GM23338 (cell line): ENCODE results near the gene STRIP1. TPM values are rescaled to one million over a fixed set of nuclear protein-coding genes. Genes with fewer than 3 reads are reported as not detected.
A peak's percentile ranks its signal among the peaks of the same experiment; 100 is the strongest.

Source experiments
- ATAC-seq: fragments of 200-7000 bp; cut with Tn5 transposase; 3 replicates; pipeline ENCODE4 v1.9.1; 2020
- DNase-seq: peaks from one replicate; pipeline ENCODE4 v3.0.0-alpha.2; 2015; ENCODE audit warnings: low spot score
- H2AFZ ChIP-seq: fragments of 200-600 bp; sonication (generic); 2 replicates; pipeline ENCODE4 v1.8.0; 2016; ENCODE audit warnings: antibody characterized with exemption, mild to moderate bottlenecking, moderate library complexity
- H3F3A ChIP-seq: fragments of 200-600 bp; sonication (generic); replicated peaks from 2 replicates; pipeline ENCODE4 v1.8.0; 2017; ENCODE audit warnings: antibody characterized with exemption, mixed run types, low read depth
- H3K27ac ChIP-seq: fragments of 200-600 bp; sonication (generic); 2 replicates; pipeline ENCODE4 v1.6.1; 2016; ENCODE audit warnings: low read depth
- H3K27me3 ChIP-seq: fragments of 200-600 bp; sonication (generic); 2 replicates; pipeline ENCODE4 v1.8.0; 2016; ENCODE audit warnings: mild to moderate bottlenecking, mixed run types, moderate library complexity; ENCODE audit not compliant: insufficient read depth
- H3K36me3 ChIP-seq: fragments of 200-600 bp; sonication (generic); 2 replicates; pipeline ENCODE4 v1.8.0; 2016; ENCODE audit warnings: mild to moderate bottlenecking; ENCODE audit not compliant: insufficient read depth
- H3K4me1 ChIP-seq: fragments of 200-600 bp; sonication (generic); 2 replicates; pipeline ENCODE4 v1.8.0; 2016; ENCODE audit warnings: mild to moderate bottlenecking, moderate library complexity; ENCODE audit not compliant: insufficient read depth
- H3K4me2 ChIP-seq: fragments of 200-600 bp; sonication (generic); 2 replicates; pipeline ENCODE4 v1.7.1; 2017; ENCODE audit warnings: mixed run types
- H3K4me3 ChIP-seq: fragments of 200-600 bp; sonication (generic); 2 replicates; pipeline ENCODE4 v1.6.1; 2016; ENCODE audit warnings: mixed run types
- H3K79me2 ChIP-seq: fragments of 200-600 bp; sonication (generic); replicated peaks from 2 replicates; pipeline ENCODE4 v1.8.0; 2017; ENCODE audit warnings: mild to moderate bottlenecking; ENCODE audit not compliant: insufficient read depth
- H3K9me2 ChIP-seq: fragments of 200-600 bp; sonication (generic); 2 replicates; pipeline ENCODE4 v1.8.0; 2017; ENCODE audit not compliant: insufficient read depth
- H4K20me1 ChIP-seq: fragments of 200-600 bp; sonication (generic); replicated peaks from 2 replicates; pipeline ENCODE4 v1.8.0; 2017; ENCODE audit warnings: mild to moderate bottlenecking; ENCODE audit not compliant: insufficient read depth
- H3K27ac Mint-ChIP-seq: 2 replicates; pipeline ENCODE4 v1.8.0; 2020; ENCODE audit warnings: inconsistent platforms, mild to moderate bottlenecking, moderate library complexity, mixed read lengths
- H3K27me3 Mint-ChIP-seq: 3 replicates; pipeline ENCODE4 v1.8.0; 2022; ENCODE audit warnings: low read depth, mild to moderate bottlenecking, moderate library complexity, mixed read lengths, inconsistent platforms; ENCODE audit not compliant: insufficient read depth, poor library complexity
- H3K36me3 Mint-ChIP-seq: 3 replicates; pipeline ENCODE4 v1.8.0; 2021; ENCODE audit warnings: low read depth, mild to moderate bottlenecking, inconsistent platforms, moderate library complexity, mixed read lengths
- H3K4me1 Mint-ChIP-seq: 3 replicates; pipeline ENCODE4 v1.8.0; 2020; ENCODE audit warnings: mild to moderate bottlenecking, inconsistent platforms, mixed read lengths
- H3K4me3 Mint-ChIP-seq: 3 replicates; pipeline ENCODE4 v1.8.0; 2021; ENCODE audit warnings: moderate library complexity, mild to moderate bottlenecking, inconsistent platforms, mixed read lengths
- H3K9me3 Mint-ChIP-seq: 3 replicates; pipeline ENCODE4 v1.8.0; 2020; ENCODE audit warnings: moderate library complexity, mild to moderate bottlenecking, inconsistent platforms, mixed read lengths
- CREB1 ChIP-seq: fragments of 250-450 bp; sonication (Bioruptor Pico); IDR thresholded peaks from 2 replicates; pipeline ENCODE4 v1.5.0; 2020; ENCODE audit warnings: low read depth, mild to moderate bottlenecking, moderate library complexity
- EZH2 ChIP-seq: fragments of 200-600 bp; sonication (generic); IDR thresholded peaks from one replicate; pipeline ENCODE4 v1.8.0; 2017; ENCODE audit warnings: antibody characterized with exemption, mild to moderate bottlenecking, low read depth; ENCODE audit not compliant: unreplicated experiment
- EZH2phosphoT487 ChIP-seq: fragments of 200-600 bp; sonication (generic); IDR thresholded peaks from one replicate; pipeline ENCODE4 v1.8.1; 2018; ENCODE audit warnings: antibody characterized with exemption; ENCODE audit not compliant: unreplicated experiment
- JUNB ChIP-seq: IDR thresholded peaks from one replicate; pipeline ENCODE4 v1.6.1; 2016; ENCODE audit warnings: antibody characterized with exemption; ENCODE audit not compliant: unreplicated experiment
- NANOG ChIP-seq: IDR thresholded peaks from 2 replicates; pipeline ENCODE4 v1.6.1; 2016; ENCODE audit warnings: antibody characterized with exemption, borderline replicate concordance
- POLR2AphosphoS5 ChIP-seq: IDR thresholded peaks from 2 replicates; pipeline ENCODE4 v1.6.1; 2016; ENCODE audit warnings: antibody characterized with exemption, low read depth
- STAT1 ChIP-seq: IDR thresholded peaks from one replicate; pipeline ENCODE4 v1.6.1; 2016; ENCODE audit warnings: antibody characterized with exemption; ENCODE audit not compliant: unreplicated experiment
- ZNF114 ChIP-seq: fragments of 250-450 bp; sonication (Bioruptor Pico); IDR thresholded peaks from 2 replicates; pipeline ENCODE4 v1.5.0; 2020; ENCODE audit warnings: mild to moderate bottlenecking, moderate library complexity
- ZNF331 ChIP-seq: fragments of 250-450 bp; sonication (Bioruptor Pico); IDR thresholded peaks from 2 replicates; pipeline ENCODE4 v1.5.0; 2020; ENCODE audit warnings: low read depth, mild to moderate bottlenecking, moderate library complexity
- polyA plus RNA-seq: library from polyadenylated mRNA; unstranded; fragments of >200 nt; fragmentation: Nextera tagmentation; extraction: Ambion mirVana; gene quantifications from 2 replicates; pipeline ENCODE4 v1.2.1, GENCODE V29; 2016
- total RNA-seq: library from RNA; depleted of rRNA; stranded (reverse); fragments of >200 nt; shearing (Covaris generic); gene quantifications from 2 replicates; pipeline ENCODE4 v1.2.3, GENCODE V29; 2014
- TF ChIP-seq, protein P1 (sequence below): IDR thresholded peaks from one replicate; pipeline ENCODE4 v1.6.1; 2018; ENCODE audit warnings: antibody characterized with exemption; ENCODE audit not compliant: unreplicated experiment
- TF ChIP-seq, protein P2 (sequence below), 2 experiments: fragments of 200-600 bp in 1 of 2; sonication (generic) in 1 of 2; conservative IDR thresholded peaks; 2 replicates each; pipeline versions ENCODE4 v1.5.1 to v1.6.1; 2016 to 2017; ENCODE audit warnings: antibody characterized with exemption in 2 of 2, low read depth in 2 of 2, mild to moderate bottlenecking in 2 of 2, moderate library complexity in 1 of 2
- TF ChIP-seq, protein P3 (sequence below): fragments of 250-450 bp; sonication (Bioruptor Pico); IDR thresholded peaks from 2 replicates; pipeline ENCODE4 v1.5.0; 2020; ENCODE audit warnings: mild to moderate bottlenecking, moderate library complexity
- TF ChIP-seq, protein P4 (sequence below): IDR thresholded peaks from 2 replicates; pipeline ENCODE4 v1.6.1; 2016; ENCODE audit warnings: antibody characterized with exemption

The STRIP1 gene
- total and polyA plus RNA-seq, 2 experiments from 2014 or later, result 17.2 to 50.6 TPM

DNA sequence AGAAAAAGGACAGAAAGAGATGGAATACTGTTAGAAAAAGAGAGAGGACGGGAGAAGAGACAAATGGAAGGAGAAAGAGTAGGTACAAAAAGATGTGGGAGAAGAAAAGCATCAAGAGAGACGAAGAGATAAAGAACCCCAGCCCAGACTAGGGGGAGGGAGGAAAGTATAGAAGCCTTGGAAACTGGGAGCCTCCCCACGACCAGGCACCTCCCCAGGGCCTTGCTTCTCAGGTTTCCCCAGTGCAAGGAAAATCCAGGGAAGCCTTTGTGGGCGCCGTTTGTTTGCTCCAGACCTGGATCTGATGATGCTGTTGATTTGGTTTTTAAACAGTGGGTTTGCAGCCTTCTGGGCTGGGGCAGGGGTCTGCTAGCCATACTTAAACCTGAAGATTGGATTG lies 51.2 kb downstream of the STRIP1 start:
- Mint-ChIP-seq H3K4me1 (peaks cover 35% of the 10 kb centered on the region), H3K36me3 (no peaks in the 10 kb centered on the region; the same call in 2 of the 3 replicates), H3K4me3 (peak overlapping the region; percentile 8; the same call in 1 of the 3 replicates), H3K9me3 (no peaks in the 10 kb centered on the region), H3K27me3 (peaks cover 68% of the 10 kb centered on the region), H3K27ac (no peak overlapping the region)
- Histone ChIP-seq H3K27ac (no peak overlapping the region), H3K27me3 (peaks cover 73% of the 10 kb centered on the region), H3K4me2 (peak overlapping the region; percentile 63), H3K4me1 (peaks cover 21% of the 10 kb centered on the region), H3K36me3 (no peaks in the 10 kb centered on the region), H3K79me2 (no peaks in the 10 kb centered on the region), H4K20me1 (peaks cover 7% of the 10 kb centered on the region; the same call in 1 of the 2 replicates), H2AFZ (no peak overlapping the region), H3K4me3 (no peak overlapping the region), H3K9me2 (no peaks in the 10 kb centered on the region), H3F3A (no peaks in the 10 kb centered on the region)
- ATAC-seq, result peak; percentile 14
- peak; percentile 61 for DNase-seq
- TF ChIP-seq, protein P1, sequence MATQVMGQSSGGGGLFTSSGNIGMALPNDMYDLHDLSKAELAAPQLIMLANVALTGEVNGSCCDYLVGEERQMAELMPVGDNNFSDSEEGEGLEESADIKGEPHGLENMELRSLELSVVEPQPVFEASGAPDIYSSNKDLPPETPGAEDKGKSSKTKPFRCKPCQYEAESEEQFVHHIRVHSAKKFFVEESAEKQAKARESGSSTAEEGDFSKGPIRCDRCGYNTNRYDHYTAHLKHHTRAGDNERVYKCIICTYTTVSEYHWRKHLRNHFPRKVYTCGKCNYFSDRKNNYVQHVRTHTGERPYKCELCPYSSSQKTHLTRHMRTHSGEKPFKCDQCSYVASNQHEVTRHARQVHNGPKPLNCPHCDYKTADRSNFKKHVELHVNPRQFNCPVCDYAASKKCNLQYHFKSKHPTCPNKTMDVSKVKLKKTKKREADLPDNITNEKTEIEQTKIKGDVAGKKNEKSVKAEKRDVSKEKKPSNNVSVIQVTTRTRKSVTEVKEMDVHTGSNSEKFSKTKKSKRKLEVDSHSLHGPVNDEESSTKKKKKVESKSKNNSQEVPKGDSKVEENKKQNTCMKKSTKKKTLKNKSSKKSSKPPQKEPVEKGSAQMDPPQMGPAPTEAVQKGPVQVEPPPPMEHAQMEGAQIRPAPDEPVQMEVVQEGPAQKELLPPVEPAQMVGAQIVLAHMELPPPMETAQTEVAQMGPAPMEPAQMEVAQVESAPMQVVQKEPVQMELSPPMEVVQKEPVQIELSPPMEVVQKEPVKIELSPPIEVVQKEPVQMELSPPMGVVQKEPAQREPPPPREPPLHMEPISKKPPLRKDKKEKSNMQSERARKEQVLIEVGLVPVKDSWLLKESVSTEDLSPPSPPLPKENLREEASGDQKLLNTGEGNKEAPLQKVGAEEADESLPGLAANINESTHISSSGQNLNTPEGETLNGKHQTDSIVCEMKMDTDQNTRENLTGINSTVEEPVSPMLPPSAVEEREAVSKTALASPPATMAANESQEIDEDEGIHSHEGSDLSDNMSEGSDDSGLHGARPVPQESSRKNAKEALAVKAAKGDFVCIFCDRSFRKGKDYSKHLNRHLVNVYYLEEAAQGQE, result no peak
- TF ChIP-seq STAT1 (no peak), EZH2phosphoT487 (no peak), JUNB (no peak), NANOG (no peak), ZNF331 (no peak), POLR2AphosphoS5 (no peak), ZNF114 (CRISPR knock-in tag) (no peak), EZH2 (no peak), CREB1 (no peak)
- TF ChIP-seq, protein P2, sequence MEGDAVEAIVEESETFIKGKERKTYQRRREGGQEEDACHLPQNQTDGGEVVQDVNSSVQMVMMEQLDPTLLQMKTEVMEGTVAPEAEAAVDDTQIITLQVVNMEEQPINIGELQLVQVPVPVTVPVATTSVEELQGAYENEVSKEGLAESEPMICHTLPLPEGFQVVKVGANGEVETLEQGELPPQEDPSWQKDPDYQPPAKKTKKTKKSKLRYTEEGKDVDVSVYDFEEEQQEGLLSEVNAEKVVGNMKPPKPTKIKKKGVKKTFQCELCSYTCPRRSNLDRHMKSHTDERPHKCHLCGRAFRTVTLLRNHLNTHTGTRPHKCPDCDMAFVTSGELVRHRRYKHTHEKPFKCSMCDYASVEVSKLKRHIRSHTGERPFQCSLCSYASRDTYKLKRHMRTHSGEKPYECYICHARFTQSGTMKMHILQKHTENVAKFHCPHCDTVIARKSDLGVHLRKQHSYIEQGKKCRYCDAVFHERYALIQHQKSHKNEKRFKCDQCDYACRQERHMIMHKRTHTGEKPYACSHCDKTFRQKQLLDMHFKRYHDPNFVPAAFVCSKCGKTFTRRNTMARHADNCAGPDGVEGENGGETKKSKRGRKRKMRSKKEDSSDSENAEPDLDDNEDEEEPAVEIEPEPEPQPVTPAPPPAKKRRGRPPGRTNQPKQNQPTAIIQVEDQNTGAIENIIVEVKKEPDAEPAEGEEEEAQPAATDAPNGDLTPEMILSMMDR (conservative IDR thresholded peaks at IDR 0.05; ENCODE audit: low read depth in 2 of 2), result no peak
- TF ChIP-seq, protein P3, sequence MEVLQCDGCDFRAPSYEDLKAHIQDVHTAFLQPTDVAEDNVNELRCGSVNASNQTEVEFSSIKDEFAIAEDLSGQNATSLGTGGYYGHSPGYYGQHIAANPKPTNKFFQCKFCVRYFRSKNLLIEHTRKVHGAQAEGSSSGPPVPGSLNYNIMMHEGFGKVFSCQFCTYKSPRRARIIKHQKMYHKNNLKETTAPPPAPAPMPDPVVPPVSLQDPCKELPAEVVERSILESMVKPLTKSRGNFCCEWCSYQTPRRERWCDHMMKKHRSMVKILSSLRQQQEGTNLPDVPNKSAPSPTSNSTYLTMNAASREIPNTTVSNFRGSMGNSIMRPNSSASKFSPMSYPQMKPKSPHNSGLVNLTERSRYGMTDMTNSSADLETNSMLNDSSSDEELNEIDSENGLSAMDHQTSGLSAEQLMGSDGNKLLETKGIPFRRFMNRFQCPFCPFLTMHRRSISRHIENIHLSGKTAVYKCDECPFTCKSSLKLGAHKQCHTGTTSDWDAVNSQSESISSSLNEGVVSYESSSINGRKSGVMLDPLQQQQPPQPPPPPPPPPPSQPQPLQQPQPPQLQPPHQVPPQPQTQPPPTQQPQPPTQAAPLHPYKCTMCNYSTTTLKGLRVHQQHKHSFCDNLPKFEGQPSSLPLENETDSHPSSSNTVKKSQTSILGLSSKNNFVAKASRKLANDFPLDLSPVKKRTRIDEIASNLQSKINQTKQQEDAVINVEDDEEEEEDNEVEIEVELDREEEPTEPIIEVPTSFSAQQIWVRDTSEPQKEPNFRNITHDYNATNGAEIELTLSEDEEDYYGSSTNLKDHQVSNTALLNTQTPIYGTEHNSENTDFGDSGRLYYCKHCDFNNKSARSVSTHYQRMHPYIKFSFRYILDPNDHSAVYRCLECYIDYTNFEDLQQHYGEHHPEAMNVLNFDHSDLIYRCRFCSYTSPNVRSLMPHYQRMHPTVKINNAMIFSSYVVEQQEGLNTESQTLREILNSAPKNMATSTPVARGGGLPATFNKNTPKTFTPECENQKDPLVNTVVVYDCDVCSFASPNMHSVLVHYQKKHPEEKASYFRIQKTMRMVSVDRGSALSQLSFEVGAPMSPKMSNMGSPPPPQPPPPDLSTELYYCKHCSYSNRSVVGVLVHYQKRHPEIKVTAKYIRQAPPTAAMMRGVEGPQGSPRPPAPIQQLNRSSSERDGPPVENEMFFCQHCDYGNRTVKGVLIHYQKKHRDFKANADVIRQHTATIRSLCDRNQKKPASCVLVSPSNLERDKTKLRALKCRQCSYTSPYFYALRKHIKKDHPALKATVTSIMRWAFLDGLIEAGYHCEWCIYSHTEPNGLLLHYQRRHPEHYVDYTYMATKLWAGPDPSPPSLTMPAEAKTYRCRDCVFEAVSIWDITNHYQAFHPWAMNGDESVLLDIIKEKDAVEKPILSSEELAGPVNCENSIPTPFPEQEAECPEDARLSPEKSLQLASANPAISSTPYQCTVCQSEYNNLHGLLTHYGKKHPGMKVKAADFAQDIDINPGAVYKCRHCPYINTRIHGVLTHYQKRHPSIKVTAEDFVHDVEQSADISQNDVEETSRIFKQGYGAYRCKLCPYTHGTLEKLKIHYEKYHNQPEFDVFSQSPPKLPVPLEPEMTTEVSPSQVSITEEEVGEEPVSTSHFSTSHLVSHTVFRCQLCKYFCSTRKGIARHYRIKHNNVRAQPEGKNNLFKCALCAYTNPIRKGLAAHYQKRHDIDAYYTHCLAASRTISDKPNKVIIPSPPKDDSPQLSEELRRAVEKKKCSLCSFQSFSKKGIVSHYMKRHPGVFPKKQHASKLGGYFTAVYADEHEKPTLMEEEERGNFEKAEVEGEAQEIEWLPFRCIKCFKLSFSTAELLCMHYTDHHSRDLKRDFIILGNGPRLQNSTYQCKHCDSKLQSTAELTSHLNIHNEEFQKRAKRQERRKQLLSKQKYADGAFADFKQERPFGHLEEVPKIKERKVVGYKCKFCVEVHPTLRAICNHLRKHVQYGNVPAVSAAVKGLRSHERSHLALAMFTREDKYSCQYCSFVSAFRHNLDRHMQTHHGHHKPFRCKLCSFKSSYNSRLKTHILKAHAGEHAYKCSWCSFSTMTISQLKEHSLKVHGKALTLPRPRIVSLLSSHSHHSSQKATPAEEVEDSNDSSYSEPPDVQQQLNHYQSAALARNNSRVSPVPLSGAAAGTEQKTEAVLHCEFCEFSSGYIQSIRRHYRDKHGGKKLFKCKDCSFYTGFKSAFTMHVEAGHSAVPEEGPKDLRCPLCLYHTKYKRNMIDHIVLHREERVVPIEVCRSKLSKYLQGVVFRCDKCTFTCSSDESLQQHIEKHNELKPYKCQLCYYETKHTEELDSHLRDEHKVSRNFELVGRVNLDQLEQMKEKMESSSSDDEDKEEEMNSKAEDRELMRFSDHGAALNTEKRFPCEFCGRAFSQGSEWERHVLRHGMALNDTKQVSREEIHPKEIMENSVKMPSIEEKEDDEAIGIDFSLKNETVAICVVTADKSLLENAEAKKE, result no peak
- TF ChIP-seq, protein P4, sequence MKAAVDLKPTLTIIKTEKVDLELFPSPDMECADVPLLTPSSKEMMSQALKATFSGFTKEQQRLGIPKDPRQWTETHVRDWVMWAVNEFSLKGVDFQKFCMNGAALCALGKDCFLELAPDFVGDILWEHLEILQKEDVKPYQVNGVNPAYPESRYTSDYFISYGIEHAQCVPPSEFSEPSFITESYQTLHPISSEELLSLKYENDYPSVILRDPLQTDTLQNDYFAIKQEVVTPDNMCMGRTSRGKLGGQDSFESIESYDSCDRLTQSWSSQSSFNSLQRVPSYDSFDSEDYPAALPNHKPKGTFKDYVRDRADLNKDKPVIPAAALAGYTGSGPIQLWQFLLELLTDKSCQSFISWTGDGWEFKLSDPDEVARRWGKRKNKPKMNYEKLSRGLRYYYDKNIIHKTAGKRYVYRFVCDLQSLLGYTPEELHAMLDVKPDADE, result no peak
